Choroid plexus epithelial cell (primary cell): ENCODE results near the gene DRC7.

Experiments used
- DNase-seq: peaks from one replicate; pipeline ENCODE4 v3.0.0-alpha.2; 2010; ENCODE audit warnings: low read depth
- H3K4me3 ChIP-seq: 2 replicates; pipeline ENCODE4 v1.5.1; 2011; ENCODE audit warnings: low read depth, mild to moderate bottlenecking, control low read depth, low read length, moderate library complexity
- TF ChIP-seq, protein P1 (sequence below): conservative IDR thresholded peaks from 2 replicates; pipeline ENCODE4 v1.5.1; 2011; ENCODE audit warnings: low read depth, mild to moderate bottlenecking, control low read depth, inconsistent platforms, low read length, moderate library complexity

DRC7 gene

DNA sequence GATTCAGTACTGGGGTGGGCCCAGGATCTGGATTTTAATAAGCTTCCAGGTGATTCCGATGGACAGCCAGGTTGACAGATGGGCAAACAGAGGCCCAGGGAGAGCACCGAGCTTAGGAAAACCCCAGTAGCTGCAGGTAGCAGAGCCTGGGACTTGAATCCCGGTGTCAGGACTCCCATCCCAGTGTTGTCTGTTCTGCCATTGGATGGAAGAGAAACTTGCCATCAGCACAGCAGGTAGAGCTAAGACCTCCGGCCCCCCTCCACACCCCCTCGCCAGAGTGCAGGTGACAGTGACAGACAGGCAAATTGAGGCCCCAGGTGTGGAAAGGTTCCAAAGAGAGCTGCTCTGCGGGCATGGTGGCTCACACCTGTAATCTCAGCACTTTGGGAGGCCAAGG lies 53.4 kb downstream of the DRC7 start:
- no peak for DNase-seq
- TF ChIP-seq, protein P1, sequence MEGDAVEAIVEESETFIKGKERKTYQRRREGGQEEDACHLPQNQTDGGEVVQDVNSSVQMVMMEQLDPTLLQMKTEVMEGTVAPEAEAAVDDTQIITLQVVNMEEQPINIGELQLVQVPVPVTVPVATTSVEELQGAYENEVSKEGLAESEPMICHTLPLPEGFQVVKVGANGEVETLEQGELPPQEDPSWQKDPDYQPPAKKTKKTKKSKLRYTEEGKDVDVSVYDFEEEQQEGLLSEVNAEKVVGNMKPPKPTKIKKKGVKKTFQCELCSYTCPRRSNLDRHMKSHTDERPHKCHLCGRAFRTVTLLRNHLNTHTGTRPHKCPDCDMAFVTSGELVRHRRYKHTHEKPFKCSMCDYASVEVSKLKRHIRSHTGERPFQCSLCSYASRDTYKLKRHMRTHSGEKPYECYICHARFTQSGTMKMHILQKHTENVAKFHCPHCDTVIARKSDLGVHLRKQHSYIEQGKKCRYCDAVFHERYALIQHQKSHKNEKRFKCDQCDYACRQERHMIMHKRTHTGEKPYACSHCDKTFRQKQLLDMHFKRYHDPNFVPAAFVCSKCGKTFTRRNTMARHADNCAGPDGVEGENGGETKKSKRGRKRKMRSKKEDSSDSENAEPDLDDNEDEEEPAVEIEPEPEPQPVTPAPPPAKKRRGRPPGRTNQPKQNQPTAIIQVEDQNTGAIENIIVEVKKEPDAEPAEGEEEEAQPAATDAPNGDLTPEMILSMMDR = no peak
- H3K4me3 ChIP-seq = no peak overlapping the region

- no peak overlapping the region for H3K4me3 ChIP-seq
- TF ChIP-seq, protein P1 = no peak
- no peak for DNase-seq
These were observed 54.0 kb downstream of the DRC7 start for GRCh38 chr16:57748596-57748995.

- H3K4me3 ChIP-seq = no peak overlapping the region
- TF ChIP-seq, protein P1 = no peak
These were observed 54.6 kb downstream of the DRC7 start for GRCh38 chr16:57749101-57749692.

DNA sequence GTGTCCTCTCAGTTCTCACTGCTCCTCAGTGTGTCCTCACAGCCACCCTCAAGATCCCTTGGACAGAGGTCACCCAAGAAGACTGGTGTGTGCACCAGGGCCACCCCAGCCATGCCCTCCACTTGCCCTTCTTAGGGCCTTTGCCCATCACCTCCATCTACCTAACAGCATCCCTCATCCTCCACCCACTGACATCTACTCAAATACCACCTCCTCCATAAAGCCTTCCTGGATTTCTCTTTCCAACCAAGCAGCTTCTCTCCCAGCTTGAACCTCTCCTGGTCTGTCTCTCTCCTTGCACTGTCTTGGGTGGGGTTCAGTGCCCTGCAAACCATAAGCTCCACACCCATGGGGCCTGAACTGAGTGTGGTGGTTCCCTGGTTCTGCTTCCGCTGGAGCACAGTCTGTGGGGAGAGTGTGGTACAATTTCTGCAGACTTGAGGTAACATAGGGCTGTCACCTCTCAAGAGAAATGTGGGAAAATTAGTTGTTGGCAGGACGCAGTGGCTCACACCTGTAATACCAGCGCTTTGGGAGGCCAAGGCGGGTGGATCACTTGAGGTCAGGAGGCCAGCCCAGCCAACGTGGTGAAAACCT lies 55.3 kb downstream of the DRC7 start:
- H3K4me3 ChIP-seq = no peak overlapping the region
- DNase-seq = no peak
- TF ChIP-seq, protein P1 = no peak

More at GRCh38 chr16:57749101-57749692, 54.6 kb downstream of the DRC7 start:
- no peak for DNase-seq

- TF ChIP-seq, protein P1 = no peak
- DNase-seq = no peak
- no peak overlapping the region for H3K4me3 ChIP-seq
These were observed 56.4 kb downstream of the DRC7 start for GRCh38 chr16:57750796-57751538.

GRCh38 chr16:57751539-57752202 lies 57.1 kb downstream of the DRC7 start:
- H3K4me3 ChIP-seq = no peak overlapping the region
- TF ChIP-seq, protein P1 = no peak
- no peak for DNase-seq
